ENCODE measurements around the gene SDE2. TPM values are rescaled to one million over a fixed set of nuclear protein-coding genes. Genes with fewer than 3 reads are reported as not detected.

SDE2 gene
- total and polyA plus RNA-seq, 2 of the 8 experiments (the other 6 are each of a cell fraction or from before 2014, with no cell fraction given) = 8.5 to 16.7 TPM

DNA sequence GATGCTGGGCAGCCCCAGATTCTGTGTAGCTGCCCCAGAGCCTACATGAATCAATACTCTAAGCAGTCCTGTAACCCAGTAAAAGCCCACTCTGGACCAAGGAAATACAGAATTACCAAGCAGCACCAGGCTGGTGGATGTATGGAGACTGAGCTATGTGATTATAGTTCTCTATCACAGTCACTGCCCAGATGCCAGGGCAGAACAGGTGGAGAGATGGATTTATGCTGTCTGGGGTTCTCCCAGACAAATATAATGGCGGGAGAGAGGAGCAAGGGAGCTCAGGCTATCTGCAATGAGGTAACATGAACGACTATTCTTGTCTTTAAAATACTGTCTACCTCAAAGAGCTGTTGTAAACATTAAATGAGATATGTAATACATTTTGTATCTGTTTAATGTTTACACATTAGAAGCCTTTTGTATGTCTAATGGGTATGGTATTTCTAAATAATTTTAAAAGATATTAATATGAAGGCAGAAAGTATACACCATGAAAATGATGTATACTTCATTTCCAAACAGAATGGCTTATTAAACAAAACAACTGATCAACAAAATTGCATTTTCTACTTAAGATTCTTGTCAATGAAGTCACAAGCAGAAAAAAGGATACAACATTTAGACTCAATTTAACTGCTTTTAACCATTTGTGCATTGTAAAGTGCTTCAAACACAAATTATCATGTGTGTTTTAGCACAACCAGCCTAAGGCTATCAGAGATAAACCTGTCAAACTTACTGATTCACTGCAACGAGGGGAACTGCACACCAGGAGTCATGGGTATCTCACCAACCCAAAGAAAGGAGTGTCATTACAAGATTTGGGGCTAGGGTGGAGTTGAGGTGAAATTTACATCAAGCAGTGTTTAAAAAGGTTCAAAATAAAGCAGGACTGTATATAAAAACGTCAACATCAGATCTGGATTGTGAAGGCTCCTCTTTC lies 3.0 kb downstream of the SDE2 start:
- Histone ChIP-seq H3K4ac (replicated peaks; ENCODE audit: insufficient read length, low read depth, low read length) (no peak overlapping the region), H2BK20ac (ENCODE audit: low read length) (no peak overlapping the region), H3K23ac (ENCODE audit: insufficient read length) (no peak overlapping the region), H4K8ac (ENCODE audit: extremely low read depth, insufficient read depth, low read length) (no peak overlapping the region), H2AK5ac (ENCODE audit: low read depth, low read length) (no peak overlapping the region), H3K79me1 (ENCODE audit: low read depth, low read length) (peaks cover 4% of the 10 kb centered on the region; the same call in 1 of the 2 replicates), H4K20me1 (replicated peaks in 1 of 2; ENCODE audit: control insufficient read depth in 1 of 2, insufficient read depth in 2 of 2, low read length in 2 of 2) (peaks cover 0 to 7% of the 10 kb centered on the region in 2 experiments), H3K79me2 (ENCODE audit: control insufficient read depth in 1 of 2, insufficient read depth in 2 of 2, low read length in 2 of 2) (peaks cover 18 to 49% of the 10 kb centered on the region in 2 experiments), H3K4me2 (ENCODE audit: insufficient read depth in 1 of 2, low read depth in 2 of 2, low read length in 2 of 2) (no peak overlapping the region), H3K27me3 (replicated peaks in 1 of 4; ENCODE audit: control insufficient read depth in 3 of 4, extremely low read depth in 1 of 4, insufficient read depth in 3 of 4, low read length in 3 of 4) (no peaks in the 10 kb centered on the region), H3K18ac (ENCODE audit: extremely low read depth, low read length) (no peak overlapping the region), H2BK5ac (ENCODE audit: low read depth, low read length) (no peak overlapping the region), H4K5ac (ENCODE audit: insufficient read length, low read depth, low read length) (no peak overlapping the region), H3K23me2 (ENCODE audit: low read depth, low read length) (peaks cover 4% of the 10 kb centered on the region), H2AFZ (ENCODE audit: low read length) (no peak overlapping the region), H2BK120ac (replicated peaks; ENCODE audit: low read depth, low read length) (no peak overlapping the region), H3K9me3 (ENCODE audit: insufficient read depth in 2 of 2, low read depth in 1 of 2, low read length in 1 of 2) (no peaks in the 10 kb centered on the region), H2BK15ac (ENCODE audit: low read length) (no peak overlapping the region), H3K36me3 (ENCODE audit: control insufficient read depth in 2 of 4, insufficient read depth in 4 of 4, low read length in 3 of 4) (peaks cover 11 to 30% (median 21%) of the 10 kb centered on the region in 4 experiments; a peak in 7 of 8 replicates), H3K56ac (replicated peaks; ENCODE audit: insufficient read length, low read depth, low read length) (no peak overlapping the region), H3K4me3 (ENCODE audit: extremely low read depth in 1 of 4, insufficient read depth in 2 of 4, low read depth in 3 of 4, low read length in 4 of 4) (no peak overlapping the region), H3K4me1 (replicated peaks in 1 of 4; ENCODE audit: control insufficient read depth in 3 of 4, insufficient read depth in 4 of 4, low read length in 3 of 4) (peaks cover 3 to 5% (median 4%) of the 10 kb centered on the region in 4 experiments; a peak in 6 of 7 replicates), H3K27ac (ENCODE audit: low read depth, low read length) (no peak overlapping the region), H4K91ac (replicated peaks; ENCODE audit: insufficient read length, low read length) (no peak overlapping the region), H3K14ac (ENCODE audit: insufficient read length) (no peak overlapping the region), H3K9ac (replicated peaks in 1 of 4; ENCODE audit: extremely low read depth in 1 of 4, low read depth in 3 of 4, low read length in 3 of 4) (no peak overlapping the region), H2BK12ac (ENCODE audit: low read depth, low read length) (no peak overlapping the region)
- ChIA-PET POLR2A (ENCODE audit: partially characterized antibody) (interaction anchor here (0.7 to 2.0 kb wide), 4 partner anchors 9 to 67 kb away, joined by 3 to 8 read pairs (median 6); partner anchors contain the start of gene H3-3A), CTCF (ENCODE audit: partially characterized antibody) (interaction anchor here (1.0 to 3.7 kb wide), 4 partner anchors 9 to 119 kb away, joined by 3 to 32 read pairs (median 3); partner anchors contain the start of gene H3-3A)
- DNase-seq (ENCODE audit: low read depth in 1 of 2, low spot score in 2 of 2) = no peak
- no peak for FAIRE-seq
- 85% methylated on average over 4 of the region's 4 CpGs; no CpG with 5 or more reads in 1 of the 2 experiments for WGBS, 2 experiments (ENCODE audit: extremely low coverage in 1 of 2, insufficient coverage in 1 of 2, insufficient read length in 1 of 2, insufficient replicate concordance in 2 of 2, low coverage in 1 of 2, low lambda C conversion rate in 2 of 2, missing lambda C conversion rate in 1 of 2)
- no peak for TF ChIP-seq BACH1 (IDR thresholded peaks at IDR 0.05; ENCODE audit: low read length)
- TF ChIP-seq ASH2L (IDR thresholded peaks at IDR 0.05; ENCODE audit: low read length) = no peak
- TF ChIP-seq, protein P1, sequence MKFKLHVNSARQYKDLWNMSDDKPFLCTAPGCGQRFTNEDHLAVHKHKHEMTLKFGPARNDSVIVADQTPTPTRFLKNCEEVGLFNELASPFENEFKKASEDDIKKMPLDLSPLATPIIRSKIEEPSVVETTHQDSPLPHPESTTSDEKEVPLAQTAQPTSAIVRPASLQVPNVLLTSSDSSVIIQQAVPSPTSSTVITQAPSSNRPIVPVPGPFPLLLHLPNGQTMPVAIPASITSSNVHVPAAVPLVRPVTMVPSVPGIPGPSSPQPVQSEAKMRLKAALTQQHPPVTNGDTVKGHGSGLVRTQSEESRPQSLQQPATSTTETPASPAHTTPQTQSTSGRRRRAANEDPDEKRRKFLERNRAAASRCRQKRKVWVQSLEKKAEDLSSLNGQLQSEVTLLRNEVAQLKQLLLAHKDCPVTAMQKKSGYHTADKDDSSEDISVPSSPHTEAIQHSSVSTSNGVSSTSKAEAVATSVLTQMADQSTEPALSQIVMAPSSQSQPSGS (IDR thresholded peaks at IDR 0.05; ENCODE audit: low read length) = no peak

Measured in H1 (cell line).